Measurements from ENCODE around the gene PIF1.

Gene PIF1

GRCh38 chr15:64774629-64775493 is 50.6 kb downstream of the PIF1 start:
- peak; percentile 72 for DNase-seq

DNA sequence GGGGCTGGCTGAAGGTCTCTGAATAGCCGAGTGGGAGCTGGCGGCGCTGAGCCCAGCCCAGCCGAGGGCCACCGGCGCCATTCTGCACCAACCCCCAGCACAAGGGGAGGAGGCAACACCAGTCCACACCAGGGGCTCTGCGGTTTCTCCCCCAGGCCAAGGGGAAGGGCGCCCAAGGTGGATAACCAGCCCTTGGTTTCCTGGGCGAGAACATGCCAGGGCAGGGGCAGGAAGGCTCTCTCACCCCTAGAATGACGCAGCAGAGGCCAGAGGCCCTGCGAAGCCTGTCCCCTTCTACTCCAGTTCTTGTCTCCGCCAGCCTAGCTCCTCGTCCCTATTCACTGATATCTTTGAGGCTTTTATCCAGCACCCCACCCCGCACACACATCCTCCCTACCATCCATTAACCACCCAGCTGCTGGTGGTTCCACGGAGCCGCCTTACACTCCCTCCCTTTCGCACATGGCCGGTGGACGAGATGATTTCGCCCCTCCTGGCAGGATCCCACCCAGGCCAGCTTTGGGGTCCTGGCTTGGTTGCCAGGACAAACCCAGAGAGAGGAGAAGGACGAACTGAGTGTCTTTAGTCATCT is 51.3 kb downstream of the PIF1 start:
- peak; percentile 46 for DNase-seq

DNA sequence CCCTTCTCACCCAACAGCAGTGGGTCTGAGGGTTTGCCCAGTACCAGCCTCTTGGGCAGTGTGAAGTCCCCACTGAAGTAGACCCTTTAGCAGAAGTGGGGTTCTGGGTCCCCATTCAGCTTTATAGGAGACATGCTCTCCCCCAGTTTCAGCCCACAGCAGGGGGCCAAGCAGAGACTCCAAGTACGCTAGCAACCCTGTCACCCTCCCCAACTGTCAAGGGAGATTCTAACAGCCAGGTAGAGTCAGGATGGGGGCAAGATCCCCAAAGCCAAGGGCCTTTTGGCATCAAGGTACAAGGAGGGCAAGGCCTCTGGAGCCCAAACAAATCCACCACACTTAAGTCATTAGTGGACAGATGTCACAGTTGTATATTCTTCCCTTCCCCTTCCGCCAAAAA is 51.8 kb downstream of the PIF1 start:
- no peak for DNase-seq

GRCh38 chr15:64772964-64773363 is 52.5 kb downstream of the PIF1 start:
- no peak for DNase-seq

DNA sequence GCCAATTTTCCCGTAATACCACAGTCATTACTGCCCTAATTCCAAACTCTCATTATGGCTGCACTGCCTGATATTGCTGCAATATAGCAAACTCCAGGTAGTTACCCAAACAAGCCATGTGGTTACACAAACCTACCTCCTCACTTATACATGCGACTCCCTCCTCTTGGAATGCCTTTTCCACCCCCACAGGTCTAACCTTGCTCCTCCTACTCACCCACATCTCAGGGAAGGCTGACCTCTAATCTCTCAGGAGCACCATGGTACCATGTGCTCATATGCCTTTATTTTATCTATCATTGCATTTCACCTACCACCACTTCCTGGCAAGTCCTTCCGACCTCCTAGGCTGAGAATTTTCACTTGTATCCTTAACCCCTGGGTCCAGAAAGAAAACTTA is 53.0 kb downstream of the PIF1 start:
- DNase-seq = no peak

- DNase-seq = no peak
These were observed 54.8 kb downstream of the PIF1 start for GRCh38 chr15:64770626-64771025.

GRCh38 chr15:64767203-64767602 is 58.2 kb downstream of the PIF1 start:
- DNase-seq = no peak

GRCh38 chr15:64766058-64766457 is 59.4 kb downstream of the PIF1 start:
- peak; percentile 34 for DNase-seq
